ENCODE results near the gene PCDH19.

- TF ChIP-seq CTCF (IDR thresholded peaks at IDR 0.05), result no peak
- TF ChIP-seq POLR2A (IDR thresholded peaks at IDR 0.05), result no peak
Measured at GRCh38 chrX:100418556-100418955, 8.5 kb upstream of the PCDH19 start.

All from body of pancreas (tissue), 4 donors.